Putamen (tissue), 1 donor: ENCODE results near the gene UBASH3B.
"Not testable (repeated sequence)": the region's sequence is repeated elsewhere in the genome, so short reads cannot be mapped to it uniquely, and the experiment has no call there.

ENCODE experiments used
- DNase-seq: peaks from one replicate; pipeline ENCODE4 v3.0.0-alpha.2; 2016; ENCODE audit warnings: low spot score

The UBASH3B gene

GRCh38 chr11:122655527-122656072, at the start of gene UBASH3B:
UBASH3B (plus strand) TSS chr11:122655722; CDS start chr11:122656050, 328 bp downstream.
- peak; percentile 60 for DNase-seq

- not testable (repeated sequence) for DNase-seq
Measured at GRCh38 chr11:122607162-122607561, 48.4 kb upstream of the UBASH3B start.

- no peak for DNase-seq
Measured at GRCh38 chr11:122612123-122612824, 43.2 kb upstream of the UBASH3B start.

- DNase-seq: no peak
Measured at GRCh38 chr11:122616718-122617117, 38.8 kb upstream of the UBASH3B start.

- no peak for DNase-seq
Measured at GRCh38 chr11:122617297-122617696, 38.2 kb upstream of the UBASH3B start.

GRCh38 chr11:122617926-122618325, 37.6 kb upstream of the UBASH3B start:
- no peak for DNase-seq

- DNase-seq: no peak
Measured at GRCh38 chr11:122618927-122619326, 36.6 kb upstream of the UBASH3B start.

- DNase-seq: no peak
Measured at GRCh38 chr11:122619757-122620156, 35.8 kb upstream of the UBASH3B start.

GRCh38 chr11:122625501-122625900, 30.0 kb upstream of the UBASH3B start:
- peak; percentile 50 for DNase-seq

- no peak for DNase-seq
Measured at GRCh38 chr11:122625976-122626665, 29.4 kb upstream of the UBASH3B start.

- DNase-seq: no peak
Measured at GRCh38 chr11:122627745-122628144, 27.8 kb upstream of the UBASH3B start.

- DNase-seq: peak; percentile 62
Measured at GRCh38 chr11:122628810-122629555, 26.5 kb upstream of the UBASH3B start.

- no peak for DNase-seq
Measured at GRCh38 chr11:122632181-122632824, 23.2 kb upstream of the UBASH3B start.

GRCh38 chr11:122633219-122633829, 22.2 kb upstream of the UBASH3B start:
- no peak for DNase-seq

GRCh38 chr11:122634501-122634900, 21.0 kb upstream of the UBASH3B start:
- no peak for DNase-seq

GRCh38 chr11:122637541-122637940, 18.0 kb upstream of the UBASH3B start:
- DNase-seq: no peak

- DNase-seq: no peak
Measured at GRCh38 chr11:122642472-122642922, 13.0 kb upstream of the UBASH3B start.

GRCh38 chr11:122642971-122643370, 12.6 kb upstream of the UBASH3B start:
- DNase-seq: no peak

GRCh38 chr11:122645847-122646246, 9.7 kb upstream of the UBASH3B start:
- no peak for DNase-seq

GRCh38 chr11:122646549-122647340, 8.8 kb upstream of the UBASH3B start:
- no peak for DNase-seq
